Measurements from ENCODE around the gene MKRN2. TPM values are rescaled to one million over a fixed set of nuclear protein-coding genes. Genes with fewer than 3 reads are reported as not detected.

MKRN2 gene
- total and polyA plus RNA-seq, 2 of the 13 experiments (the other 11 are each of a cell fraction or from before 2014, with no cell fraction given): 25.5 to 34.3 TPM

GRCh38 chr3:12556690-12557472, at the start of gene MKRN2 (continued):
- TF ChIP-seq ZNF609 (CRISPR knock-in tag; IDR thresholded peaks at IDR 0.05; ENCODE audit: borderline replicate concordance): peak; percentile 56; the same call in 1 of the 2 replicates
- peak; percentile 70; the same call in 1 of the 2 replicates for TF ChIP-seq NFE2L1 (CRISPR knock-in tag; IDR thresholded peaks at IDR 0.05; ENCODE audit: borderline replicate concordance)
- peak; percentile 44 for TF ChIP-seq FOXP4 (CRISPR knock-in tag; IDR thresholded peaks at IDR 0.05)
- TF ChIP-seq, protein P1, sequence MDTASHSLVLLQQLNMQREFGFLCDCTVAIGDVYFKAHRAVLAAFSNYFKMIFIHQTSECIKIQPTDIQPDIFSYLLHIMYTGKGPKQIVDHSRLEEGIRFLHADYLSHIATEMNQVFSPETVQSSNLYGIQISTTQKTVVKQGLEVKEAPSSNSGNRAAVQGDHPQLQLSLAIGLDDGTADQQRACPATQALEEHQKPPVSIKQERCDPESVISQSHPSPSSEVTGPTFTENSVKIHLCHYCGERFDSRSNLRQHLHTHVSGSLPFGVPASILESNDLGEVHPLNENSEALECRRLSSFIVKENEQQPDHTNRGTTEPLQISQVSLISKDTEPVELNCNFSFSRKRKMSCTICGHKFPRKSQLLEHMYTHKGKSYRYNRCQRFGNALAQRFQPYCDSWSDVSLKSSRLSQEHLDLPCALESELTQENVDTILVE (CRISPR knock-in tag; IDR thresholded peaks at IDR 0.05): peak; percentile 88
- 0 out of 2 replicates have a peak, but pooled peaks have one; percentile 25 for TF ChIP-seq MED13 (CRISPR knock-in tag; IDR thresholded peaks at IDR 0.05)
- no peak for TF ChIP-seq NCOA5 (CRISPR knock-in tag; IDR thresholded peaks at IDR 0.05)
- TF ChIP-seq ZSCAN31 (CRISPR knock-in tag; IDR thresholded peaks at IDR 0.05; ENCODE audit: low read depth): peak; percentile 82
- peak; percentile 49 for TF ChIP-seq ZNF770 (CRISPR knock-in tag; IDR thresholded peaks at IDR 0.05)
- no peak for TF ChIP-seq ZSCAN5A (CRISPR knock-in tag; IDR thresholded peaks at IDR 0.05; ENCODE audit: borderline replicate concordance)
- 0 out of 2 replicates have a peak, but pooled peaks have one; percentile 37 for TF ChIP-seq HOXA9 (CRISPR knock-in tag; IDR thresholded peaks at IDR 0.05; ENCODE audit: borderline replicate concordance)
- TF ChIP-seq, protein P2, sequence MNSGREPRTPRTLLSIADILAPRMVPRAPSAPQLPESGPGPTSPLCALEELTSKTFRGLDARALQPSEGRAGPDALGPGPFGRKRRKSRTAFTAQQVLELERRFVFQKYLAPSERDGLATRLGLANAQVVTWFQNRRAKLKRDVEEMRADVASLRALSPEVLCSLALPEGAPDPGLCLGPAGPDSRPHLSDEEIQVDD (CRISPR knock-in tag; IDR thresholded peaks at IDR 0.05; ENCODE audit: borderline replicate concordance): peak; percentile 92
- peak; percentile 81; the same call in 1 of the 2 replicates for TF ChIP-seq HES4 (CRISPR knock-in tag; IDR thresholded peaks at IDR 0.05; ENCODE audit: borderline replicate concordance)
- no peak for TF ChIP-seq ZNF550 (CRISPR knock-in tag; IDR thresholded peaks at IDR 0.05; ENCODE audit: borderline replicate concordance)
- peak; percentile 82 for TF ChIP-seq ZBTB38 (CRISPR knock-in tag; IDR thresholded peaks at IDR 0.05)
- peak; percentile 96 for TF ChIP-seq KLF12 (CRISPR knock-in tag; IDR thresholded peaks at IDR 0.05; ENCODE audit: borderline replicate concordance)
